H9 (cell line): ENCODE measurements around the gene CAMTA2. TPM values are rescaled to one million over a fixed set of nuclear protein-coding genes. Genes with fewer than 3 reads are reported as not detected.

Source experiments
- DNase-seq: peaks from one replicate; pipeline ENCODE4 v3.0.0-alpha.2; 2017
- H2AFZ ChIP-seq: one replicate; pipeline ENCODE4 v1.6.1; 2013; ENCODE audit warnings: mild to moderate bottlenecking, low read length, control low read depth, moderate library complexity
- H2AK5ac ChIP-seq: 2 replicates; pipeline ENCODE4 v1.6.1; 2013; ENCODE audit warnings: low read length, control low read depth, mixed read lengths; ENCODE audit not compliant: insufficient read length
- H2BK120ac ChIP-seq: one replicate; pipeline ENCODE4 v1.6.1; 2013; ENCODE audit warnings: low read depth, mild to moderate bottlenecking, low read length, control low read depth, inconsistent platforms; ENCODE audit not compliant: poor library complexity, severe bottlenecking
- H2BK12ac ChIP-seq: 2 replicates; pipeline ENCODE4 v1.6.1; 2013; ENCODE audit warnings: low read length, control low read depth, mixed read lengths, low read depth; ENCODE audit not compliant: insufficient read length
- H2BK15ac ChIP-seq: 2 replicates; pipeline ENCODE4 v1.6.1; 2013; ENCODE audit warnings: low read depth, low read length, control low read depth
- H2BK20ac ChIP-seq: one replicate; pipeline ENCODE4 v1.6.1; 2013; ENCODE audit warnings: low read depth, mild to moderate bottlenecking, low read length, control low read depth, inconsistent platforms; ENCODE audit not compliant: poor library complexity, severe bottlenecking
- H2BK5ac ChIP-seq: 2 replicates; pipeline ENCODE4 v1.6.1; 2013; ENCODE audit warnings: low read length, control low read depth, mixed read lengths; ENCODE audit not compliant: insufficient read length
- H3K14ac ChIP-seq: 2 replicates; pipeline ENCODE4 v1.6.1; 2013; ENCODE audit warnings: low read length, control low read depth; ENCODE audit not compliant: insufficient read depth
- H3K18ac ChIP-seq: 2 replicates; pipeline ENCODE4 v1.6.1; 2013; ENCODE audit warnings: low read depth, mild to moderate bottlenecking, mixed read lengths, low read length, control low read depth; ENCODE audit not compliant: insufficient read length
- H3K23ac ChIP-seq: 2 replicates; pipeline ENCODE4 v1.6.1; 2013; ENCODE audit warnings: low read length, control low read depth, mixed read lengths, low read depth; ENCODE audit not compliant: insufficient read length
- H3K23me2 ChIP-seq: 2 replicates; pipeline ENCODE4 v1.6.1; 2013; ENCODE audit warnings: low read depth, mild to moderate bottlenecking, mixed read lengths, low read length, control low read depth; ENCODE audit not compliant: insufficient read length, poor library complexity, severe bottlenecking
- H3K27ac ChIP-seq: 2 replicates; pipeline ENCODE4 v1.5.1; 2013; ENCODE audit warnings: low read length, control low read depth, mixed read lengths, low read depth; ENCODE audit not compliant: insufficient read length
- H3K27me3 ChIP-seq: 2 replicates; pipeline ENCODE4 v1.6.1; 2013; ENCODE audit warnings: low read length, control low read depth, inconsistent platforms; ENCODE audit not compliant: insufficient read depth
- H3K4ac ChIP-seq: 2 replicates; pipeline ENCODE4 v1.6.1; 2013; ENCODE audit warnings: low read depth, mild to moderate bottlenecking, control low read depth, inconsistent platforms, low read length, moderate library complexity
- H3K4me1 ChIP-seq: 2 replicates; pipeline ENCODE4 v1.6.1; 2013; ENCODE audit warnings: low read length, control low read depth, inconsistent platforms; ENCODE audit not compliant: insufficient read depth
- H3K4me2 ChIP-seq: 2 replicates; pipeline ENCODE4 v1.6.1; 2013; ENCODE audit warnings: low read length, control low read depth, mixed read lengths; ENCODE audit not compliant: insufficient read length, insufficient read depth
- H3K56ac ChIP-seq: 2 replicates; pipeline ENCODE4 v1.6.1; 2013; ENCODE audit warnings: low read depth, mild to moderate bottlenecking, mixed read lengths, low read length, control low read depth; ENCODE audit not compliant: insufficient read length
- H3K79me1 ChIP-seq: 2 replicates; pipeline ENCODE4 v1.6.1; 2013; ENCODE audit warnings: low read depth, mild to moderate bottlenecking, moderate library complexity, low read length, control low read depth, inconsistent platforms; ENCODE audit not compliant: insufficient read depth, poor library complexity, severe bottlenecking
- H3K79me2 ChIP-seq: 2 replicates; pipeline ENCODE4 v1.6.1; 2013; ENCODE audit warnings: low read length, control low read depth, inconsistent platforms; ENCODE audit not compliant: insufficient read depth
- H3K9ac ChIP-seq: 2 replicates; pipeline ENCODE4 v1.6.1; 2013; ENCODE audit warnings: low read length, control low read depth, mixed read lengths; ENCODE audit not compliant: insufficient read length; ENCODE audit errors: extremely low read depth
- H3K9me3 ChIP-seq: one replicate; pipeline ENCODE4 v1.6.1; 2013; ENCODE audit warnings: low read depth, low read length, inconsistent platforms; ENCODE audit not compliant: control insufficient read depth
- H3T11ph ChIP-seq: one replicate; pipeline ENCODE4 v1.6.1; 2013; ENCODE audit warnings: mild to moderate bottlenecking, low read length, control low read depth, inconsistent platforms
- H4K20me1 ChIP-seq: one replicate; pipeline ENCODE4 v1.6.1; 2013; ENCODE audit not compliant: control insufficient read depth, insufficient read length, insufficient read depth
- H4K5ac ChIP-seq: 2 replicates; pipeline ENCODE4 v1.6.1; 2013; ENCODE audit warnings: low read depth, mild to moderate bottlenecking, mixed read lengths, low read length, control low read depth; ENCODE audit not compliant: insufficient read length
- H4K8ac ChIP-seq: replicated peaks from 2 replicates; pipeline ENCODE4 v1.6.1; 2013; ENCODE audit warnings: low read length, control low read depth, mixed read lengths, low read depth; ENCODE audit not compliant: insufficient read length
- H4K91ac ChIP-seq: 2 replicates; pipeline ENCODE4 v1.6.1; 2013; ENCODE audit warnings: low read depth, mild to moderate bottlenecking, moderate library complexity, mixed read lengths, low read length, control low read depth; ENCODE audit not compliant: insufficient read length
- H3K27ac Mint-ChIP-seq, 3 experiments: 2 replicates in 2 of 3; 3 replicates in 1 of 3; pipeline ENCODE4 v1.8.0; 2020 to 2021; ENCODE audit warnings: mixed read lengths in 3 of 3, mild to moderate bottlenecking in 1 of 3, moderate library complexity in 1 of 3
- H3K27me3 Mint-ChIP-seq: 2 replicates; pipeline ENCODE4 v1.8.0; 2021; ENCODE audit warnings: low read depth, mild to moderate bottlenecking, moderate library complexity, mixed read lengths
- H3K36me3 Mint-ChIP-seq, 3 experiments: 2 replicates in 2 of 3; 3 replicates in 1 of 3; pipeline ENCODE4 v1.8.0; 2020 to 2021; ENCODE audit warnings: low read depth in 3 of 3, mixed read lengths in 3 of 3; ENCODE audit not compliant: insufficient read depth in 1 of 3
- H3K4me1 Mint-ChIP-seq, 2 experiments: 2 replicates each; pipeline ENCODE4 v1.8.0; 2020; ENCODE audit warnings: mixed read lengths in 2 of 2
- H3K4me3 Mint-ChIP-seq, 2 experiments: 2 replicates in 1 of 2; 3 replicates in 1 of 2; pipeline ENCODE4 v1.8.0; 2020 to 2021; ENCODE audit warnings: mild to moderate bottlenecking in 2 of 2, mixed read lengths in 2 of 2, moderate library complexity in 1 of 2
- H3K9me3 Mint-ChIP-seq, 2 experiments: 2 replicates in 1 of 2; 3 replicates in 1 of 2; pipeline ENCODE4 v1.8.0; 2020; ENCODE audit warnings: mild to moderate bottlenecking in 2 of 2, mixed read lengths in 2 of 2, moderate library complexity in 1 of 2
- CTCF ChIP-seq: fragments of 200-600 bp; sonication (generic); conservative IDR thresholded peaks from 3 replicates; pipeline ENCODE4 v1.8.0; 2021; ENCODE audit warnings: antibody characterized with exemption, mild to moderate bottlenecking
- total RNA-seq: library from RNA; stranded (reverse); gene quantifications from 2 replicates; pipeline ENCODE4 v1.2.1, GENCODE V29; 2021

CAMTA2 gene
- total RNA-seq, 1 experiment from 2014 or later: 15.6 TPM

- Histone ChIP-seq H3K27me3 (peaks cover 23% of the 10 kb centered on the region; the same call in 1 of the 2 replicates), H3K14ac (no peak overlapping the region), H2BK20ac (no peak overlapping the region), H2AK5ac (no peak overlapping the region), H2AFZ (no peak overlapping the region), H2BK120ac (no peak overlapping the region), H4K91ac (no peak overlapping the region), H3K79me1 (no peaks in the 10 kb centered on the region), H3K23me2 (no peaks in the 10 kb centered on the region), H3K9ac (no peak overlapping the region), H2BK5ac (no peak overlapping the region), H3K23ac (no peak overlapping the region), H3T11ph (no peak overlapping the region), H3K4ac (no peak overlapping the region), H4K20me1 (no peaks in the 10 kb centered on the region), H3K27ac (no peak overlapping the region), H3K4me2 (no peak overlapping the region), H3K56ac (no peak overlapping the region), H3K79me2 (no peaks in the 10 kb centered on the region), H2BK12ac (no peak overlapping the region), H4K8ac (no peak overlapping the region), H3K9me3 (no peaks in the 10 kb centered on the region), H4K5ac (no peak overlapping the region), H2BK15ac (no peak overlapping the region), H3K4me1 (peaks cover 4% of the 10 kb centered on the region; the same call in 1 of the 2 replicates), H3K18ac (no peak overlapping the region)
- no peak for TF ChIP-seq CTCF
- Mint-ChIP-seq H3K4me3 (no peak overlapping the region), H3K36me3 (peaks cover 0 to 35% (median 7%) of the 10 kb centered on the region in 3 experiments; a peak in 3 of 7 replicates), H3K4me1 (peaks cover 9 to 12% of the 10 kb centered on the region in 2 experiments), H3K27me3 (peaks cover 81% of the 10 kb centered on the region), H3K27ac (no peak overlapping the region), H3K9me3 (no peaks in the 10 kb centered on the region)
- DNase-seq: no peak
Measured at GRCh38 chr17:4978726-4979125, 8.7 kb downstream of the CAMTA2 start.
